ENCODE measurements around the gene BARHL1. TPM values are rescaled to one million over a fixed set of nuclear protein-coding genes. Genes with fewer than 3 reads are reported as not detected.

The BARHL1 gene
- not detected in 2 replicates for total RNA-seq

DNA sequence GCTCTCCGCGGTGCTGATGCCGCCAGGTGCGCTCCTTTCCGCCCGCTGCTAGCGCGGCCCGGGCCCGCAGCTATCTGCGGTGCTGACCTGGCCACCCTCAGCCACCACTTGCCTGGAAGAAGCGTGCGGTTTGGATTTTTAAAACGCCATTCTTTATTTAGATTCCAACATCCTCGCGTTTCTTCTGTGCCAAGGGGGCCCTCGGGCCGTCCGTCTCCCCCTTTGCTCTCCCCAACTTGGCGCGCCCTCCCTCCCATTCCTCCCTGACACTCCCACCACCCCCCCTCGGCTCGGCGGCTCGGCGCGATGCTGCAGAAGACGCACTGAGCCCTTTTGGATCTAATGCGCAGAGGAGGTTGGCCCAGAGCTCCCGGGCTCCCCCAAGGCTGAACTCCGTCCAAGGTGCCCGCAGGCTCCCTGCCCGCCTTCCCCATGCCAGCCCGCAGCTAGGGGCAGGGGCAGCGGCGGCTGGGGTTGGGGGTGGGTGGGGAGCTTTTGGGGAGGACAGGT, at the start of gene BARHL1:
TSS of gene BARHL1 (plus strand) at position 331 of the 510 bp plus-strand sequence. CDS start 192 bp downstream, outside the sequence.

Other genes with a start within 250 kb of the BARHL1 start
- 58.4 and 98.1 TPM in 2 replicates for gene SETX, start 227.6 kb upstream of the BARHL1 start, total RNA-seq
- gene TTF1, start 175.8 kb upstream of the BARHL1 start, total RNA-seq, result 10.2 and 14.3 TPM in 2 replicates
- gene CFAP77, start 172.4 kb upstream of the BARHL1 start, total RNA-seq, result not detected in 2 replicates
- 6.0 and 15.4 TPM in 2 replicates for gene DDX31, start 87.4 kb downstream of the BARHL1 start, total RNA-seq
- gene GTF3C4, start 87.9 kb downstream of the BARHL1 start, total RNA-seq, result 7.8 and 16.3 TPM in 2 replicates